Astrocyte (in vitro differentiated cells and primary cell): ENCODE results near the gene CCDC93.

Experiments
- EZH2 ChIP-seq: IDR thresholded peaks from 2 replicates; pipeline ENCODE4 v1.6.1; 2012; ENCODE audit warnings: mild to moderate bottlenecking, low read length, inconsistent platforms; ENCODE audit not compliant: insufficient read depth
- TF ChIP-seq, protein P1 (sequence below): IDR thresholded peaks from 2 replicates; pipeline ENCODE4 v1.5.1; 2011; ENCODE audit warnings: low read depth, mild to moderate bottlenecking, inconsistent platforms, low read length, moderate library complexity; ENCODE audit not compliant: insufficient read depth

DNA sequence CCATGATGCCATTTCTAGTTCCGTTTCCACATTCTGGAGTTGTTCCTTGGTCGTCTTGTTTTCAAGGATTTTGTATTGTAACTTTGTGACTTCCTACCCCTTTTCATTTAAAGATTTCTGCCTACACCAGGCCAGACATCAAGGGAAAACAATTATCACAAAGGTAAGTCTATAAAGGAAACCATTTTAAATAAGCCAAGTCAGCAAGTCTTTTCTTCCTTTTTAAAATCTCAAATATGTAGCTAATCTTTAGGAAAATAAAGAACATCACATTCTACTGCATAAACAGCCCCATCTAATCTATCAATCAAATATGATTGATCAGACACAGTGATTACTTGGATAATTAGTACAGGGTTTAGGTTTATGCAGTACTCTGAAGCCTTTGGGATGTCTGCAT, 38.6 kb upstream of the CCDC93 start:
- TF ChIP-seq, protein P1, sequence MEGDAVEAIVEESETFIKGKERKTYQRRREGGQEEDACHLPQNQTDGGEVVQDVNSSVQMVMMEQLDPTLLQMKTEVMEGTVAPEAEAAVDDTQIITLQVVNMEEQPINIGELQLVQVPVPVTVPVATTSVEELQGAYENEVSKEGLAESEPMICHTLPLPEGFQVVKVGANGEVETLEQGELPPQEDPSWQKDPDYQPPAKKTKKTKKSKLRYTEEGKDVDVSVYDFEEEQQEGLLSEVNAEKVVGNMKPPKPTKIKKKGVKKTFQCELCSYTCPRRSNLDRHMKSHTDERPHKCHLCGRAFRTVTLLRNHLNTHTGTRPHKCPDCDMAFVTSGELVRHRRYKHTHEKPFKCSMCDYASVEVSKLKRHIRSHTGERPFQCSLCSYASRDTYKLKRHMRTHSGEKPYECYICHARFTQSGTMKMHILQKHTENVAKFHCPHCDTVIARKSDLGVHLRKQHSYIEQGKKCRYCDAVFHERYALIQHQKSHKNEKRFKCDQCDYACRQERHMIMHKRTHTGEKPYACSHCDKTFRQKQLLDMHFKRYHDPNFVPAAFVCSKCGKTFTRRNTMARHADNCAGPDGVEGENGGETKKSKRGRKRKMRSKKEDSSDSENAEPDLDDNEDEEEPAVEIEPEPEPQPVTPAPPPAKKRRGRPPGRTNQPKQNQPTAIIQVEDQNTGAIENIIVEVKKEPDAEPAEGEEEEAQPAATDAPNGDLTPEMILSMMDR, result no peak
- no peak for TF ChIP-seq EZH2
